ENCODE results near the gene GNE.
A peak's percentile ranks its signal among the peaks of the same experiment; 100 is the strongest.
"Not testable (repeated sequence)": the region's sequence is repeated elsewhere in the genome, so short reads cannot be mapped to it uniquely, and the experiment has no call there.

Gene GNE

GRCh38 chr9:36258208-36258995, at the start of gene GNE:
TSS of gene GNE (minus strand) at chr9:36258448. CDS start at chr9:36249355, 9,093 bp downstream.
- peak; percentile 97 for DNase-seq

- no peak for DNase-seq
Observed at GRCh38 chr9:36306471-36307306, 48.4 kb upstream of the GNE start.

GRCh38 chr9:36304366-36304765, 46.1 kb upstream of the GNE start:
- not testable (repeated sequence) for DNase-seq

- DNase-seq, result no peak
Observed at GRCh38 chr9:36301227-36301626, 43.0 kb upstream of the GNE start.

GRCh38 chr9:36298566-36298965, 40.3 kb upstream of the GNE start:
- DNase-seq, result no peak

- no peak for DNase-seq
Observed at GRCh38 chr9:36297798-36298197, 39.5 kb upstream of the GNE start.

- DNase-seq, result not testable (repeated sequence)
Observed at GRCh38 chr9:36294996-36295395, 36.7 kb upstream of the GNE start.

- no peak for DNase-seq
Observed at GRCh38 chr9:36293918-36294317, 35.7 kb upstream of the GNE start.

- DNase-seq, result no peak
Observed at GRCh38 chr9:36293171-36293570, 34.9 kb upstream of the GNE start.

- DNase-seq, result no peak
Observed at GRCh38 chr9:36292641-36293040, 34.4 kb upstream of the GNE start.

GRCh38 chr9:36290996-36291395, 32.7 kb upstream of the GNE start:
- no peak for DNase-seq

- DNase-seq, result no peak
Observed at GRCh38 chr9:36289836-36290435, 31.7 kb upstream of the GNE start.

GRCh38 chr9:36288070-36288469, 29.8 kb upstream of the GNE start:
- DNase-seq, result no peak

- no peak for DNase-seq
Observed at GRCh38 chr9:36286388-36286787, 28.1 kb upstream of the GNE start.

- no peak for DNase-seq
Observed at GRCh38 chr9:36284226-36284625, 26.0 kb upstream of the GNE start.

- no peak for DNase-seq
Observed at GRCh38 chr9:36282275-36282674, 24.0 kb upstream of the GNE start.

GRCh38 chr9:36280989-36281388, 22.7 kb upstream of the GNE start:
- no peak for DNase-seq

GRCh38 chr9:36278243-36278642, 20.0 kb upstream of the GNE start:
- DNase-seq, result no peak

- no peak for DNase-seq
Observed at GRCh38 chr9:36276781-36277181, 18.5 kb upstream of the GNE start.

- DNase-seq, result no peak
Observed at GRCh38 chr9:36276254-36276653, 18.0 kb upstream of the GNE start.

GRCh38 chr9:36275060-36275459, 16.8 kb upstream of the GNE start:
- DNase-seq, result no peak

GRCh38 chr9:36273354-36273753, 15.1 kb upstream of the GNE start:
- DNase-seq, result not testable (repeated sequence)

GRCh38 chr9:36268007-36268427, 9.8 kb upstream of the GNE start:
- no peak for DNase-seq

- DNase-seq, result no peak
Observed at GRCh38 chr9:36264896-36265295, 6.6 kb upstream of the GNE start.

Data from inflammatory macrophage treated with lipopolysaccharide for 4 hours (primary cell).